GM23338 (cell line): ENCODE data around the gene SNX9. TPM values are rescaled to one million over a fixed set of nuclear protein-coding genes. Genes with fewer than 3 reads are reported as not detected.

Experiments used
- ATAC-seq: fragments of 200-7000 bp; cut with Tn5 transposase; 3 replicates; pipeline ENCODE4 v1.9.1; 2020
- DNase-seq: peaks from one replicate; pipeline ENCODE4 v3.0.0-alpha.2; 2015; ENCODE audit warnings: low spot score
- H2AFZ ChIP-seq: fragments of 200-600 bp; sonication (generic); 2 replicates; pipeline ENCODE4 v1.8.0; 2016; ENCODE audit warnings: antibody characterized with exemption, mild to moderate bottlenecking, moderate library complexity
- H3F3A ChIP-seq: fragments of 200-600 bp; sonication (generic); replicated peaks from 2 replicates; pipeline ENCODE4 v1.8.0; 2017; ENCODE audit warnings: antibody characterized with exemption, mixed run types, low read depth
- H3K27ac ChIP-seq: fragments of 200-600 bp; sonication (generic); 2 replicates; pipeline ENCODE4 v1.6.1; 2016; ENCODE audit warnings: low read depth
- H3K27me3 ChIP-seq: fragments of 200-600 bp; sonication (generic); 2 replicates; pipeline ENCODE4 v1.8.0; 2016; ENCODE audit warnings: mild to moderate bottlenecking, mixed run types, moderate library complexity; ENCODE audit not compliant: insufficient read depth
- H3K36me3 ChIP-seq: fragments of 200-600 bp; sonication (generic); 2 replicates; pipeline ENCODE4 v1.8.0; 2016; ENCODE audit warnings: mild to moderate bottlenecking; ENCODE audit not compliant: insufficient read depth
- H3K4me1 ChIP-seq: fragments of 200-600 bp; sonication (generic); 2 replicates; pipeline ENCODE4 v1.8.0; 2016; ENCODE audit warnings: mild to moderate bottlenecking, moderate library complexity; ENCODE audit not compliant: insufficient read depth
- H3K4me2 ChIP-seq: fragments of 200-600 bp; sonication (generic); 2 replicates; pipeline ENCODE4 v1.7.1; 2017; ENCODE audit warnings: mixed run types
- H3K4me3 ChIP-seq: fragments of 200-600 bp; sonication (generic); 2 replicates; pipeline ENCODE4 v1.6.1; 2016; ENCODE audit warnings: mixed run types
- H3K79me2 ChIP-seq: fragments of 200-600 bp; sonication (generic); replicated peaks from 2 replicates; pipeline ENCODE4 v1.8.0; 2017; ENCODE audit warnings: mild to moderate bottlenecking; ENCODE audit not compliant: insufficient read depth
- H3K9me2 ChIP-seq: fragments of 200-600 bp; sonication (generic); 2 replicates; pipeline ENCODE4 v1.8.0; 2017; ENCODE audit not compliant: insufficient read depth
- H4K20me1 ChIP-seq: fragments of 200-600 bp; sonication (generic); replicated peaks from 2 replicates; pipeline ENCODE4 v1.8.0; 2017; ENCODE audit warnings: mild to moderate bottlenecking; ENCODE audit not compliant: insufficient read depth
- H3K27ac Mint-ChIP-seq: 2 replicates; pipeline ENCODE4 v1.8.0; 2020; ENCODE audit warnings: inconsistent platforms, mild to moderate bottlenecking, moderate library complexity, mixed read lengths
- H3K27me3 Mint-ChIP-seq: 3 replicates; pipeline ENCODE4 v1.8.0; 2022; ENCODE audit warnings: low read depth, mild to moderate bottlenecking, moderate library complexity, mixed read lengths, inconsistent platforms; ENCODE audit not compliant: insufficient read depth, poor library complexity
- H3K36me3 Mint-ChIP-seq: 3 replicates; pipeline ENCODE4 v1.8.0; 2021; ENCODE audit warnings: low read depth, mild to moderate bottlenecking, inconsistent platforms, moderate library complexity, mixed read lengths
- H3K4me1 Mint-ChIP-seq: 3 replicates; pipeline ENCODE4 v1.8.0; 2020; ENCODE audit warnings: mild to moderate bottlenecking, inconsistent platforms, mixed read lengths
- H3K4me3 Mint-ChIP-seq: 3 replicates; pipeline ENCODE4 v1.8.0; 2021; ENCODE audit warnings: moderate library complexity, mild to moderate bottlenecking, inconsistent platforms, mixed read lengths
- H3K9me3 Mint-ChIP-seq: 3 replicates; pipeline ENCODE4 v1.8.0; 2020; ENCODE audit warnings: moderate library complexity, mild to moderate bottlenecking, inconsistent platforms, mixed read lengths
- EZH2 ChIP-seq: fragments of 200-600 bp; sonication (generic); IDR thresholded peaks from one replicate; pipeline ENCODE4 v1.8.0; 2017; ENCODE audit warnings: antibody characterized with exemption, mild to moderate bottlenecking, low read depth; ENCODE audit not compliant: unreplicated experiment
- JUNB ChIP-seq: IDR thresholded peaks from one replicate; pipeline ENCODE4 v1.6.1; 2016; ENCODE audit warnings: antibody characterized with exemption; ENCODE audit not compliant: unreplicated experiment
- NANOG ChIP-seq: IDR thresholded peaks from 2 replicates; pipeline ENCODE4 v1.6.1; 2016; ENCODE audit warnings: antibody characterized with exemption, borderline replicate concordance
- POLR2AphosphoS5 ChIP-seq: IDR thresholded peaks from 2 replicates; pipeline ENCODE4 v1.6.1; 2016; ENCODE audit warnings: antibody characterized with exemption, low read depth
- STAT1 ChIP-seq: IDR thresholded peaks from one replicate; pipeline ENCODE4 v1.6.1; 2016; ENCODE audit warnings: antibody characterized with exemption; ENCODE audit not compliant: unreplicated experiment
- ZNF114 ChIP-seq: fragments of 250-450 bp; sonication (Bioruptor Pico); IDR thresholded peaks from 2 replicates; pipeline ENCODE4 v1.5.0; 2020; ENCODE audit warnings: mild to moderate bottlenecking, moderate library complexity
- ZNF331 ChIP-seq: fragments of 250-450 bp; sonication (Bioruptor Pico); IDR thresholded peaks from 2 replicates; pipeline ENCODE4 v1.5.0; 2020; ENCODE audit warnings: low read depth, mild to moderate bottlenecking, moderate library complexity
- polyA plus RNA-seq: library from polyadenylated mRNA; unstranded; fragments of >200 nt; fragmentation: Nextera tagmentation; extraction: Ambion mirVana; gene quantifications from 2 replicates; pipeline ENCODE4 v1.2.1, GENCODE V29; 2016
- total RNA-seq: library from RNA; depleted of rRNA; stranded (reverse); fragments of >200 nt; shearing (Covaris generic); gene quantifications from 2 replicates; pipeline ENCODE4 v1.2.3, GENCODE V29; 2014
- TF ChIP-seq, protein P1 (sequence below): IDR thresholded peaks from 2 replicates; pipeline ENCODE4 v1.6.1; 2016; ENCODE audit warnings: antibody characterized with exemption
- TF ChIP-seq, protein P2 (sequence below): fragments of 250-450 bp; sonication (Bioruptor Pico); IDR thresholded peaks from 2 replicates; pipeline ENCODE4 v1.5.0; 2020; ENCODE audit warnings: mild to moderate bottlenecking, moderate library complexity
- TF ChIP-seq, protein P3 (sequence below): IDR thresholded peaks from one replicate; pipeline ENCODE4 v1.6.1; 2018; ENCODE audit warnings: antibody characterized with exemption; ENCODE audit not compliant: unreplicated experiment

Gene SNX9
- total and polyA plus RNA-seq, 2 experiments from 2014 or later = 18.4 to 23.3 TPM

DNA sequence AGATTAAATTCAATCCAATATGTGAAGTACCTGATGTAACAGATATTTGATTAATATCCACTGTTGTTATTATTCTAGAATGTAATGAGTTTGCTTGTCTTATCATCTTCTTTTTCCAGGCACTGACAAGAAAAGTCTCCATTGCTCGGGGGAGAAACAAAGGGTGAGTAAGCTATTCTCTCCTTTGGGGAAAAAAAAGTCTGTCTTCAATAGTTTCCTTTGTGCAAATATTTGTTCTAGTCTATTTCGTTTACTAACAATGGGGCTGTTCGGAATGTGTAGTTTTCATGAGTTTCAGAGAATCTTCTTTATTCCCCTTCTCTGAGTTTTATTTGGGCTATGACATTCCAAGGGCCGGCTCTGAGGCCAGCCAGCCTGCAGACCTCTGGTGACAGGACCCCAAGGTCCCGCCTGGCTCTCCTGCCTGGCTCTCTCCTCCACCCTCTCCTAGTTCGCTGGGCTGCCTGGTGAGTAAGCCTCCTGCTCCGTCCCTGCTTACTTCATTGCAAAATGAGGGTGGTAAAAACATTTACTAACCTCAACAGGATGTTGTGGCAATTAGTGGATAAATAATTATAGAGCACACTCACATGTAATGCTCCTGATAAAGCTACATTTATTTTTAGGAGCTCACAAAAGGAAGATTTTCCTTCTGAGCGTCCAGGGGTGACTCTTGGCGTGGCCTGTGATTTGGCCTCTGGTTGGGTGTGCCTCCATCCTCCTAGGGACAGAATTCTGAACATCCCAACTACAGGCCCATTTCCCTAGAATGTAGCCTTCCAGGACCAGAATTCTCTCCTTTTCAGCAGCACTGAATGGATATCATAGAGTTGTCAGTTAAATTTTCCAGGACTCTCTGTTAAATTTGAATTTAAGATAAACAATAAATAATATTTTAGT, 43.1 kb upstream of the SNX9 start:
- DNase-seq (no peak), ATAC-seq (no peak; the same call in 2 of the 3 replicates)
- H3K27me3 ChIP-seq = no peaks in the 10 kb centered on the region
- H3K36me3 ChIP-seq = no peaks in the 10 kb centered on the region
- peaks cover 4% of the 10 kb centered on the region; the same call in 2 of the 3 replicates for H3K9me3 Mint-ChIP-seq
- no peak overlapping the region for H3K4me3 ChIP-seq
- TF ChIP-seq, protein P1, sequence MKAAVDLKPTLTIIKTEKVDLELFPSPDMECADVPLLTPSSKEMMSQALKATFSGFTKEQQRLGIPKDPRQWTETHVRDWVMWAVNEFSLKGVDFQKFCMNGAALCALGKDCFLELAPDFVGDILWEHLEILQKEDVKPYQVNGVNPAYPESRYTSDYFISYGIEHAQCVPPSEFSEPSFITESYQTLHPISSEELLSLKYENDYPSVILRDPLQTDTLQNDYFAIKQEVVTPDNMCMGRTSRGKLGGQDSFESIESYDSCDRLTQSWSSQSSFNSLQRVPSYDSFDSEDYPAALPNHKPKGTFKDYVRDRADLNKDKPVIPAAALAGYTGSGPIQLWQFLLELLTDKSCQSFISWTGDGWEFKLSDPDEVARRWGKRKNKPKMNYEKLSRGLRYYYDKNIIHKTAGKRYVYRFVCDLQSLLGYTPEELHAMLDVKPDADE = no peak
- TF ChIP-seq STAT1 (no peak), JUNB (no peak), EZH2 (no peak), NANOG (no peak), POLR2AphosphoS5 (no peak), ZNF331 (CRISPR knock-in tag) (no peak), ZNF114 (CRISPR knock-in tag) (no peak)
- TF ChIP-seq, protein P2, sequence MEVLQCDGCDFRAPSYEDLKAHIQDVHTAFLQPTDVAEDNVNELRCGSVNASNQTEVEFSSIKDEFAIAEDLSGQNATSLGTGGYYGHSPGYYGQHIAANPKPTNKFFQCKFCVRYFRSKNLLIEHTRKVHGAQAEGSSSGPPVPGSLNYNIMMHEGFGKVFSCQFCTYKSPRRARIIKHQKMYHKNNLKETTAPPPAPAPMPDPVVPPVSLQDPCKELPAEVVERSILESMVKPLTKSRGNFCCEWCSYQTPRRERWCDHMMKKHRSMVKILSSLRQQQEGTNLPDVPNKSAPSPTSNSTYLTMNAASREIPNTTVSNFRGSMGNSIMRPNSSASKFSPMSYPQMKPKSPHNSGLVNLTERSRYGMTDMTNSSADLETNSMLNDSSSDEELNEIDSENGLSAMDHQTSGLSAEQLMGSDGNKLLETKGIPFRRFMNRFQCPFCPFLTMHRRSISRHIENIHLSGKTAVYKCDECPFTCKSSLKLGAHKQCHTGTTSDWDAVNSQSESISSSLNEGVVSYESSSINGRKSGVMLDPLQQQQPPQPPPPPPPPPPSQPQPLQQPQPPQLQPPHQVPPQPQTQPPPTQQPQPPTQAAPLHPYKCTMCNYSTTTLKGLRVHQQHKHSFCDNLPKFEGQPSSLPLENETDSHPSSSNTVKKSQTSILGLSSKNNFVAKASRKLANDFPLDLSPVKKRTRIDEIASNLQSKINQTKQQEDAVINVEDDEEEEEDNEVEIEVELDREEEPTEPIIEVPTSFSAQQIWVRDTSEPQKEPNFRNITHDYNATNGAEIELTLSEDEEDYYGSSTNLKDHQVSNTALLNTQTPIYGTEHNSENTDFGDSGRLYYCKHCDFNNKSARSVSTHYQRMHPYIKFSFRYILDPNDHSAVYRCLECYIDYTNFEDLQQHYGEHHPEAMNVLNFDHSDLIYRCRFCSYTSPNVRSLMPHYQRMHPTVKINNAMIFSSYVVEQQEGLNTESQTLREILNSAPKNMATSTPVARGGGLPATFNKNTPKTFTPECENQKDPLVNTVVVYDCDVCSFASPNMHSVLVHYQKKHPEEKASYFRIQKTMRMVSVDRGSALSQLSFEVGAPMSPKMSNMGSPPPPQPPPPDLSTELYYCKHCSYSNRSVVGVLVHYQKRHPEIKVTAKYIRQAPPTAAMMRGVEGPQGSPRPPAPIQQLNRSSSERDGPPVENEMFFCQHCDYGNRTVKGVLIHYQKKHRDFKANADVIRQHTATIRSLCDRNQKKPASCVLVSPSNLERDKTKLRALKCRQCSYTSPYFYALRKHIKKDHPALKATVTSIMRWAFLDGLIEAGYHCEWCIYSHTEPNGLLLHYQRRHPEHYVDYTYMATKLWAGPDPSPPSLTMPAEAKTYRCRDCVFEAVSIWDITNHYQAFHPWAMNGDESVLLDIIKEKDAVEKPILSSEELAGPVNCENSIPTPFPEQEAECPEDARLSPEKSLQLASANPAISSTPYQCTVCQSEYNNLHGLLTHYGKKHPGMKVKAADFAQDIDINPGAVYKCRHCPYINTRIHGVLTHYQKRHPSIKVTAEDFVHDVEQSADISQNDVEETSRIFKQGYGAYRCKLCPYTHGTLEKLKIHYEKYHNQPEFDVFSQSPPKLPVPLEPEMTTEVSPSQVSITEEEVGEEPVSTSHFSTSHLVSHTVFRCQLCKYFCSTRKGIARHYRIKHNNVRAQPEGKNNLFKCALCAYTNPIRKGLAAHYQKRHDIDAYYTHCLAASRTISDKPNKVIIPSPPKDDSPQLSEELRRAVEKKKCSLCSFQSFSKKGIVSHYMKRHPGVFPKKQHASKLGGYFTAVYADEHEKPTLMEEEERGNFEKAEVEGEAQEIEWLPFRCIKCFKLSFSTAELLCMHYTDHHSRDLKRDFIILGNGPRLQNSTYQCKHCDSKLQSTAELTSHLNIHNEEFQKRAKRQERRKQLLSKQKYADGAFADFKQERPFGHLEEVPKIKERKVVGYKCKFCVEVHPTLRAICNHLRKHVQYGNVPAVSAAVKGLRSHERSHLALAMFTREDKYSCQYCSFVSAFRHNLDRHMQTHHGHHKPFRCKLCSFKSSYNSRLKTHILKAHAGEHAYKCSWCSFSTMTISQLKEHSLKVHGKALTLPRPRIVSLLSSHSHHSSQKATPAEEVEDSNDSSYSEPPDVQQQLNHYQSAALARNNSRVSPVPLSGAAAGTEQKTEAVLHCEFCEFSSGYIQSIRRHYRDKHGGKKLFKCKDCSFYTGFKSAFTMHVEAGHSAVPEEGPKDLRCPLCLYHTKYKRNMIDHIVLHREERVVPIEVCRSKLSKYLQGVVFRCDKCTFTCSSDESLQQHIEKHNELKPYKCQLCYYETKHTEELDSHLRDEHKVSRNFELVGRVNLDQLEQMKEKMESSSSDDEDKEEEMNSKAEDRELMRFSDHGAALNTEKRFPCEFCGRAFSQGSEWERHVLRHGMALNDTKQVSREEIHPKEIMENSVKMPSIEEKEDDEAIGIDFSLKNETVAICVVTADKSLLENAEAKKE (CRISPR knock-in tag) = no peak
- TF ChIP-seq, protein P3, sequence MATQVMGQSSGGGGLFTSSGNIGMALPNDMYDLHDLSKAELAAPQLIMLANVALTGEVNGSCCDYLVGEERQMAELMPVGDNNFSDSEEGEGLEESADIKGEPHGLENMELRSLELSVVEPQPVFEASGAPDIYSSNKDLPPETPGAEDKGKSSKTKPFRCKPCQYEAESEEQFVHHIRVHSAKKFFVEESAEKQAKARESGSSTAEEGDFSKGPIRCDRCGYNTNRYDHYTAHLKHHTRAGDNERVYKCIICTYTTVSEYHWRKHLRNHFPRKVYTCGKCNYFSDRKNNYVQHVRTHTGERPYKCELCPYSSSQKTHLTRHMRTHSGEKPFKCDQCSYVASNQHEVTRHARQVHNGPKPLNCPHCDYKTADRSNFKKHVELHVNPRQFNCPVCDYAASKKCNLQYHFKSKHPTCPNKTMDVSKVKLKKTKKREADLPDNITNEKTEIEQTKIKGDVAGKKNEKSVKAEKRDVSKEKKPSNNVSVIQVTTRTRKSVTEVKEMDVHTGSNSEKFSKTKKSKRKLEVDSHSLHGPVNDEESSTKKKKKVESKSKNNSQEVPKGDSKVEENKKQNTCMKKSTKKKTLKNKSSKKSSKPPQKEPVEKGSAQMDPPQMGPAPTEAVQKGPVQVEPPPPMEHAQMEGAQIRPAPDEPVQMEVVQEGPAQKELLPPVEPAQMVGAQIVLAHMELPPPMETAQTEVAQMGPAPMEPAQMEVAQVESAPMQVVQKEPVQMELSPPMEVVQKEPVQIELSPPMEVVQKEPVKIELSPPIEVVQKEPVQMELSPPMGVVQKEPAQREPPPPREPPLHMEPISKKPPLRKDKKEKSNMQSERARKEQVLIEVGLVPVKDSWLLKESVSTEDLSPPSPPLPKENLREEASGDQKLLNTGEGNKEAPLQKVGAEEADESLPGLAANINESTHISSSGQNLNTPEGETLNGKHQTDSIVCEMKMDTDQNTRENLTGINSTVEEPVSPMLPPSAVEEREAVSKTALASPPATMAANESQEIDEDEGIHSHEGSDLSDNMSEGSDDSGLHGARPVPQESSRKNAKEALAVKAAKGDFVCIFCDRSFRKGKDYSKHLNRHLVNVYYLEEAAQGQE = no peak
- H3K27ac Mint-ChIP-seq = no peak overlapping the region
- H3K27ac ChIP-seq = no peak overlapping the region
- 0 out of 2 replicates have a peak overlapping the region, but pooled peaks have one; percentile 18 for H2AFZ ChIP-seq
- H3K9me2 ChIP-seq = peaks cover 5% of the 10 kb centered on the region; the same call in 1 of the 2 replicates
- H3K36me3 Mint-ChIP-seq = no peaks in the 10 kb centered on the region
- no peaks in the 10 kb centered on the region for H3F3A ChIP-seq
- H3K27me3 Mint-ChIP-seq = peaks cover under 1% of the 10 kb centered on the region
- H3K4me1 ChIP-seq = no peaks in the 10 kb centered on the region
- no peaks in the 10 kb centered on the region; the same call in 2 of the 3 replicates for H3K4me1 Mint-ChIP-seq
- no peak overlapping the region for H3K4me3 Mint-ChIP-seq
- H3K4me2 ChIP-seq = no peak overlapping the region
- H3K79me2 ChIP-seq = no peaks in the 10 kb centered on the region
- H4K20me1 ChIP-seq = no peaks in the 10 kb centered on the region
